Measurements from ENCODE around the gene CARMIL1.

- TF ChIP-seq CTCF (IDR thresholded peaks at IDR 0.05; ENCODE audit: control extremely low read depth in 1 of 3, insufficient read depth in 1 of 3, low read depth in 1 of 3, low read length in 3 of 3), result no peak
- TF ChIP-seq RXRA (IDR thresholded peaks at IDR 0.05; ENCODE audit: insufficient read depth, low read depth, low read length), result no peak
- no peak for TF ChIP-seq GABPA (IDR thresholded peaks at IDR 0.05; ENCODE audit: borderline replicate concordance, insufficient read depth, low read length)
- TF ChIP-seq EP300 (IDR thresholded peaks at IDR 0.05; ENCODE audit: borderline replicate concordance in 1 of 2, low read depth in 2 of 2, low read length in 2 of 2), result no peak
Measured at GRCh38 chr6:25316626-25317025, 37.5 kb downstream of the CARMIL1 start.

Measured in H1 (cell line).